ENCODE results near the gene SMPD4.
"Not testable (repeated sequence)": the region's sequence is repeated elsewhere in the genome, so short reads cannot be mapped to it uniquely, and the experiment has no call there.

Gene SMPD4

DNA sequence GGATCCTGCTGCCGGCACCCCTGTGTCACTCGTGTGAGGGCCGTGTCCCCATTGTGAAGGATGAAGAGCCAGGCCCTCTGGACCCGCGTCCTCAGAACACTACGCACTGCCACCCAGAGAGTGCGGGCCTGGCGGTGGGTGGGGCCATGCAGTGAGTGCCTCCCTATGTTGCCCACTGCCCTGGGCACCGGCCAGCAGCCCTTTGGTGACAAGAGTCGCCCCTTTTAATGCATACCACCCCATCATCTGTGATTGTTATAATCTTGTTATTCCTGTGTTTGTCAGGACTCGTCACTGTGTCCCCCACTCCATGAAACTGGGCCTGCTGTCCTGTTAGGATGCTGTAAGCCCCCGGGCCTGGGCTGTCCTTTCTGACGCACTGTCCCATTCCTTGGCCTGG, 43.1 kb downstream of the SMPD4 start:
- DNase-seq = not testable (repeated sequence)

GRCh38 chr2:130137118-130137517, 44.3 kb downstream of the SMPD4 start:
- not testable (repeated sequence) for DNase-seq

- DNase-seq = not testable (repeated sequence)
These were observed 44.9 kb downstream of the SMPD4 start for GRCh38 chr2:130136546-130136945.

DNA sequence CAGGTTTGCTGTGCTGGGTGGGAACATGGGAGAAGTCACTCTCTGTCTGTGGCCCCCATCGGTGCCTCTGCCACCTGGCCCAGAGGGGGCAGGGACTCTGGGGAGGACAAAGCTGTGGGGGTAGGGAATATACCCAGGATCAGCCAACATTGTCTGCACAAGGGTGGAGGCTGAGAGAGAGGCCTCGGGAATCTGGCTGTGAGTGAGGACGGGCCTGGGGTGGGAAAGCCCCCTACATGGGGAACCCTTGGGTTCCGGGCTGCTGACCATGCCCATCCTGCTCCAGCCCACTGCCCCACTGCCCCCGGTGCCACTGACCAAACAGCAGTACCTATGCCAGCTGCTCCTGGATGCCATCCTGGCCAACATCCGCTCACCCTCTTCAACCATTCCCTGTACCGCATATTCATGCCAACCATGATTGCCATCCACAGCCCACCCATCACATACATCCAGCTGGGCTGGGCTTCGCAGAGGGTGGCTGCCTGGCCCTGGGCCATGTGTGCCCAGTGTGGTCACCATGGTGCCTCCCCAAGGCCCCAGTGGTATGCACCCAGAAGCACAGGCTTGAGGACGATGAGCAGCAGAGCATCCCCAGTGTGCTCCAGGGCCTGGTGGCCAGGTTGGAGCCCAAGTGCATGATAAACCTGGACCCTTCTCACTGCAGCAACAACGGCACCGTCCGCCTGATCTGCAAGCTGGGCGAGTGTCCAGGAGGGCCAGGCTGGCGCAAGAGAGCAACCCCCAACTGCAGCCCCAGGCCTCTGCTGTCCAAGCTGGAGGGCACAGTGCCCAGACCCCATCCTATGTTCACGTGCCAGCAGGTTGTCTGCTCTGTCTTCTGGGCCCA, 45.5 kb downstream of the SMPD4 start:
- no peak for DNase-seq

GRCh38 chr2:130129120-130129829, 52.1 kb downstream of the SMPD4 start, which contains the start of gene POTEF:
POTEF (minus strand) TSS chr2:130129222; CDS start chr2:130120515, 8,707 bp downstream.
- DNase-seq = not testable (repeated sequence)

GRCh38 chr2:130128464-130128863, 52.9 kb downstream of the SMPD4 start:
- not testable (repeated sequence) for DNase-seq

DNA sequence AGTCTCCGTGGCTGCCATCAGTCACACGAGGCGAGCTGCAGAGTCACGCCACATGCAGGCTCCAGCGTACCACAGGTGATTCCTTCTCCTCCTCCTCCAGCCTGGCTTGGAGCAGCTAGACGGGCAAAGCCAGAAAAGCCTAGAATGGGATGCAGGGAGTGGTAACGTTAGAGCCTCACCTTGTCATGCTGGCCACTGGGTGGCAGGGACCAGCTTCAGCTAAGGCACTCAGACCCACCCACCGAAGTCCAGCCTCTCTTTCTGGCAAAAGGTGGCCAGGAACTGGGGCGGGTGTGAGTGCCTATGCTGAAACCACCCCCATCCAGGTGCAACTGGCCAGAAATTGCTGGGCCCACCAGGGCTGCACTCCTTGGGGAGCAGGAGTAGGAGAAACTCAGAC, 53.7 kb downstream of the SMPD4 start:
- DNase-seq = not testable (repeated sequence)

- DNase-seq = not testable (repeated sequence)
These were observed 60.5 kb downstream of the SMPD4 start for GRCh38 chr2:130120924-130121323.

- DNase-seq = not testable (repeated sequence)
These were observed 78.6 kb downstream of the SMPD4 start for GRCh38 chr2:130102597-130103363.

All from NCI-H1105 treated with DMSO at 0.1 percent for 48 hours (cell line).